Fibroblast of lung (primary cell): ENCODE results near the gene C3orf38. TPM values are rescaled to one million over a fixed set of nuclear protein-coding genes. Genes with fewer than 3 reads are reported as not detected.

Experiments used
- DNase-seq, 2 donors: peaks; one replicate each; pipeline versions ENCODE4 v3.0.0 to v3.0.0-alpha.2; 2010; ENCODE audit warnings: low read depth in 2 of 2
- H2AFZ ChIP-seq: 2 replicates; pipeline ENCODE4 v1.5.1; 2012; ENCODE audit warnings: low read length, control low read depth, inconsistent platforms
- H3K27ac ChIP-seq: 2 replicates; pipeline ENCODE4 v1.5.1; 2011; ENCODE audit warnings: low read length, control low read depth; ENCODE audit not compliant: insufficient read depth
- H3K27me3 ChIP-seq: 2 replicates; pipeline ENCODE4 v1.5.1; 2011; ENCODE audit warnings: mild to moderate bottlenecking, low read length; ENCODE audit not compliant: control insufficient read depth, insufficient read depth
- H3K36me3 ChIP-seq: 2 replicates; pipeline ENCODE4 v1.5.1; 2011; ENCODE audit warnings: low read length; ENCODE audit not compliant: control insufficient read depth, insufficient read depth
- H3K4me1 ChIP-seq: 2 replicates; pipeline ENCODE4 v1.5.1; 2011; ENCODE audit warnings: low read length; ENCODE audit not compliant: control insufficient read depth, insufficient read depth; ENCODE audit errors: extremely low read depth
- H3K4me2 ChIP-seq: 2 replicates; pipeline ENCODE4 v1.5.1; 2011; ENCODE audit warnings: low read length, control low read depth; ENCODE audit not compliant: insufficient read depth; ENCODE audit errors: extremely low read depth
- H3K4me3 ChIP-seq, 4 experiments: fragments of 200-600 bp in 1 of 4; sonication (generic) in 1 of 4; replicated peaks in 1 of 4; 2 replicates each; pipeline ENCODE4 v1.5.1; 2011 to 2016; ENCODE audit warnings: low read length in 4 of 4, low read depth in 3 of 4, mild to moderate bottlenecking in 3 of 4, control low read depth in 2 of 4, inconsistent platforms in 1 of 4, mixed read lengths in 1 of 4; ENCODE audit not compliant: insufficient read depth in 1 of 4; ENCODE audit errors: control extremely low read depth in 1 of 4
- H3K79me2 ChIP-seq: 2 replicates; pipeline ENCODE4 v1.5.1; 2012; ENCODE audit warnings: mild to moderate bottlenecking, low read length, inconsistent platforms; ENCODE audit not compliant: control insufficient read depth, insufficient read depth
- H3K9ac ChIP-seq: 2 replicates; pipeline ENCODE4 v1.5.1; 2011; ENCODE audit warnings: mild to moderate bottlenecking, low read length, control low read depth; ENCODE audit not compliant: insufficient read depth
- H3K9me3 ChIP-seq: 2 replicates; pipeline ENCODE4 v1.5.1; 2012; ENCODE audit warnings: low read depth, low read length; ENCODE audit not compliant: control insufficient read depth, insufficient read depth
- H4K20me1 ChIP-seq: 2 replicates; pipeline ENCODE4 v1.5.1; 2011; ENCODE audit warnings: low read length; ENCODE audit not compliant: control insufficient read depth, insufficient read depth; ENCODE audit errors: extremely low read depth
- EZH2 ChIP-seq: IDR thresholded peaks from 2 replicates; pipeline ENCODE4 v1.5.1; 2012; ENCODE audit warnings: low read length, control low read depth, mild to moderate bottlenecking; ENCODE audit errors: missing control alignments
- polyA plus RNA-seq, 2 donors: library from polyadenylated mRNA; depleted of rRNA in 1 of 2; stranded (reverse) in 1 of 2; unstranded in 1 of 2; fragments of >200 nt; gene quantifications; 2 replicates each; pipeline ENCODE4 v1.2.1, GENCODE V29; 2011 to 2012; ENCODE audit warnings: missing spikeins in 1 of 2
- total RNA-seq: library from RNA; depleted of rRNA; stranded (reverse); fragments of >200 nt; gene quantifications from 2 replicates; pipeline ENCODE4 v1.2.1, GENCODE V29; 2014
- TF ChIP-seq, protein P1 (sequence below), 2 donors: IDR thresholded peaks in 1 of 2; conservative IDR thresholded peaks in 1 of 2; 1 replicate in 1 of 2; 2 replicates in 1 of 2; pipeline ENCODE4 v1.5.1; 2011 to 2012; ENCODE audit warnings: low read length in 2 of 2, control low read depth in 1 of 2, inconsistent platforms in 1 of 2, low read depth in 1 of 2, mild to moderate bottlenecking in 1 of 2

C3orf38 gene
- total and polyA plus RNA-seq, 2 donors (not counting 1 experiment from before 2014, with no cell fraction given): 24.5 to 26.4 TPM

DNA sequence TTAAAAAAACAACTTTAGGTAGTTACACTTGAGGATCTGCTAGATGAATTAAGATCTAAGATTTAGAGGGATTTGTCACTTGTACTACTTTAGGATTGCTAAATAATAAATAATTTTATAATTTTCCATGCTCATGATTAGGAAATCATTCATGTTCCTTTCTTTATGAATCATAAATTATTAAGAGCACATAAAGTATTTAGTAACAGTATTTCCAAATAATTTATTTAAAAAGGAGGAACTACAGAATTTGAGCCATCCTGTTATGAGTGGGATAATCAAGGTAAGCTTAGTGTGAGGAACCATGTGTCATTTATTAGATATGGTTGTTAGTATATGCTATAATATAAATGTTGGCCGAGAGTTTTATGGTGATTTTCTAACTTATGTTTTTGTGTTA, 37.5 kb upstream of the C3orf38 start:
- no peak for DNase-seq
- Histone ChIP-seq H3K4me1 (no peaks in the 10 kb centered on the region), H2AFZ (no peak overlapping the region), H3K9ac (no peak overlapping the region), H4K20me1 (no peaks in the 10 kb centered on the region), H3K9me3 (no peaks in the 10 kb centered on the region), H3K4me2 (no peak overlapping the region), H3K27ac (no peak overlapping the region), H3K4me3 (no peak overlapping the region), H3K79me2 (no peaks in the 10 kb centered on the region), H3K27me3 (no peaks in the 10 kb centered on the region), H3K36me3 (no peaks in the 10 kb centered on the region)
- TF ChIP-seq, protein P1, sequence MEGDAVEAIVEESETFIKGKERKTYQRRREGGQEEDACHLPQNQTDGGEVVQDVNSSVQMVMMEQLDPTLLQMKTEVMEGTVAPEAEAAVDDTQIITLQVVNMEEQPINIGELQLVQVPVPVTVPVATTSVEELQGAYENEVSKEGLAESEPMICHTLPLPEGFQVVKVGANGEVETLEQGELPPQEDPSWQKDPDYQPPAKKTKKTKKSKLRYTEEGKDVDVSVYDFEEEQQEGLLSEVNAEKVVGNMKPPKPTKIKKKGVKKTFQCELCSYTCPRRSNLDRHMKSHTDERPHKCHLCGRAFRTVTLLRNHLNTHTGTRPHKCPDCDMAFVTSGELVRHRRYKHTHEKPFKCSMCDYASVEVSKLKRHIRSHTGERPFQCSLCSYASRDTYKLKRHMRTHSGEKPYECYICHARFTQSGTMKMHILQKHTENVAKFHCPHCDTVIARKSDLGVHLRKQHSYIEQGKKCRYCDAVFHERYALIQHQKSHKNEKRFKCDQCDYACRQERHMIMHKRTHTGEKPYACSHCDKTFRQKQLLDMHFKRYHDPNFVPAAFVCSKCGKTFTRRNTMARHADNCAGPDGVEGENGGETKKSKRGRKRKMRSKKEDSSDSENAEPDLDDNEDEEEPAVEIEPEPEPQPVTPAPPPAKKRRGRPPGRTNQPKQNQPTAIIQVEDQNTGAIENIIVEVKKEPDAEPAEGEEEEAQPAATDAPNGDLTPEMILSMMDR (conservative IDR thresholded peaks at IDR 0.05 in 1 of 2, IDR thresholded peaks at IDR 0.05 in 1 of 2; ENCODE audit: low read depth in 1 of 2, low read length in 2 of 2): no peak
- TF ChIP-seq EZH2: no peak

DNA sequence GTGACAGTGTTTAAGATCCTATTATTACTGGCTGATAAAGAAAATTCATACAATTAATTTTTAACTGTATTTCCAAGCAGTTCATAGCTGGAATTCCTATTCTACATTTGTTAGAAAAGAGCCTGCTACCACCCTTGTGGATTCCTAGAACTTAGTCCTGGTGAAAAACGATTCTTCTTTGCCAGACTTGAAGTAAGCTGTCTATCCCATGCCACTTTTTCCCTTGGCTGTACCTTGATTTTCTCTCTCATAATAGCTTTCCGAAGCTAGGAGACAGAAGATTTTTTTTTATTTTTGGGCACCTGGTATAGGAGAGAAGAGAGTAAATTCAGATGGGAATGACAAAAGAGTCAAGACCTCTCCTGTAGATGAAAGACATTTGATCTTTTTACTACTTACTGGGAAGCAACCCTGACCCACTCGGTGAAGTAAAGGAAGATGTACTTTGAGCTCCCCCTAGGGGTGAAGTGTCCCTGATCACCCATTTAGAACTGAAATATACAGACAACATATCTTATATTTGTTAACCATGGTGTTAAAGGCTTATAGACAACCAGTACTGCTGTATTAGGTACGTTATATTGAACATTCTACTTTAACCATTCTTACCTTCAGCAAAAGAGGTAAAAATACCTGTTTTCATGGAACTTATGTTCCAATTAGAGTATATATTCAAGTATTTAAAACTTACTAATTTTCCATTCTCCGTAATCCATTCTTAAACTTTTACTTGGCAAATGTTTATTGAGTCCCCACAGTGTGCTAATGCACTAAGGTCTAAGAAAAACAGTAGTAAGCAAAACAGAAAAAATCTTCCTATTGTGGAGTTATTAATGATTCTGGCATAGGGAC, 36.2 kb upstream of the C3orf38 start:
- H3K27me3 ChIP-seq: no peaks in the 10 kb centered on the region
- TF ChIP-seq, protein P1 (conservative IDR thresholded peaks at IDR 0.05 in 1 of 2, IDR thresholded peaks at IDR 0.05 in 1 of 2; ENCODE audit: low read depth in 1 of 2, low read length in 2 of 2): peak; percentile 73 to 76
- no peak for TF ChIP-seq EZH2
- no peaks in the 10 kb centered on the region for H3K9me3 ChIP-seq
- peak; percentile 52 to 80 for DNase-seq
- no peak overlapping the region for H3K4me3 ChIP-seq
- H3K36me3 ChIP-seq: no peaks in the 10 kb centered on the region
- no peak overlapping the region for H3K27ac ChIP-seq
- H3K4me1 ChIP-seq: no peaks in the 10 kb centered on the region
- no peak overlapping the region for H2AFZ ChIP-seq
- H3K79me2 ChIP-seq: no peaks in the 10 kb centered on the region
- H4K20me1 ChIP-seq: no peaks in the 10 kb centered on the region
- H3K9ac ChIP-seq: no peak overlapping the region
- no peak overlapping the region for H3K4me2 ChIP-seq

DNA sequence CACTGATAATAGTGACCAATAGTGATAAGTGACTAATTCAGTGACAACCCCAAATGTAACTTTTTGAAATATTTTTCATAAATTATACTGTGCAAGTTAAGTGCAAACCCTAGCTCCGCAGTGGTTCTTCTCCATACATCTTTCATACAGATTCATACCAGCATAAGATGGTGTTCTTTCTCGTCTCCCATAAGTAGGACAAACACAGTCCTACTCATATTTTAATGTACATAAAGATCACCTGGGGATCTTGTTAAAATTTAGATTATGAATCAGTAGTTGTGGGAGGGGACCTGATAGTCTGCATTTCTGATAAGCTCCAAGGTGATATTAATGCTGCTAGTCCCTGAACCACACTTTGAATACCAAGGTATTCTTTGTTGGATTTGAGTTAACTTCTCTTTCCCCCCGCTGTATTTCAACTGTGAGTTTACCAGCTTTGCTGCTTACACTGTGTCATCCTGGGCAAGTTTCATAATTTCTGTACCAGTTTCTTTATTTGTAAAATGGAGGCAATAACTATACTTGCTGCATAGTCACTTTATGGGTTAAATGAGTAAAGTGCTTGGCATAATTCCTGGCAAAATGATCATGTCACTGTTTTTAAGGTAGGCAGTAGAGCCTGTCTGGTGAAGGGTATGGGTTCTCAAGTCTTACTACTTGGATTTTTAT, 34.7 kb upstream of the C3orf38 start:
- no peak for TF ChIP-seq EZH2
- TF ChIP-seq, protein P1 (conservative IDR thresholded peaks at IDR 0.05 in 1 of 2, IDR thresholded peaks at IDR 0.05 in 1 of 2; ENCODE audit: low read depth in 1 of 2, low read length in 2 of 2): no peak
- no peak for DNase-seq
- no peak overlapping the region for H3K4me2 ChIP-seq
- no peak overlapping the region for H3K4me3 ChIP-seq
- H3K27ac ChIP-seq: no peak overlapping the region
- no peaks in the 10 kb centered on the region for H3K4me1 ChIP-seq
- no peaks in the 10 kb centered on the region for H3K27me3 ChIP-seq
- no peaks in the 10 kb centered on the region for H3K9me3 ChIP-seq
- no peaks in the 10 kb centered on the region for H3K36me3 ChIP-seq
- no peaks in the 10 kb centered on the region for H3K79me2 ChIP-seq
- H3K9ac ChIP-seq: no peak overlapping the region
- no peaks in the 10 kb centered on the region for H4K20me1 ChIP-seq
- H2AFZ ChIP-seq: no peak overlapping the region
